EH (cell line): ENCODE data around the gene WDTC1.
"Not testable (repeated sequence)": the region's sequence is repeated elsewhere in the genome, so short reads cannot be mapped to it uniquely, and the experiment has no call there.

Experiments used
- DNase-seq: peaks from one replicate; pipeline ENCODE4 v3.0.0-alpha.2; 2015; ENCODE audit warnings: low read depth

The WDTC1 gene

DNA sequence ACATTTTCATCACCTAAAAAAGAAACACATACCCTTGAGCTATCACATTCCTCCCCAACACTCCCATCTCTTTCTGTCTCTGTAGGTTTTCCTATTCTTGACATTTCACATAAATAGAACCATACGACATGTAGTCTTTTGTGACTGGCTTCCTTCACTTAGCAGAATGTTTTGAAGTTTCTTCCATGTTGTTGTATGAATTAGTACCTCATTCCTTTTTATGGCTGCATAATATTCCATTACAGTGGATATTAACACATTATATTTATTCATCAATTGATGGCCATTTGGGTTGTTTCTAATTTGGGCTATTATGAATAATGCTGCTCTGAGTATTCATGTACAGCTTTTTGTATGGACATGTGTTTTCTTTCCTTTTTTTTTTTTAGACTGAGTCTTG lies 11.8 kb downstream of the WDTC1 start:
- no peak for DNase-seq

DNA sequence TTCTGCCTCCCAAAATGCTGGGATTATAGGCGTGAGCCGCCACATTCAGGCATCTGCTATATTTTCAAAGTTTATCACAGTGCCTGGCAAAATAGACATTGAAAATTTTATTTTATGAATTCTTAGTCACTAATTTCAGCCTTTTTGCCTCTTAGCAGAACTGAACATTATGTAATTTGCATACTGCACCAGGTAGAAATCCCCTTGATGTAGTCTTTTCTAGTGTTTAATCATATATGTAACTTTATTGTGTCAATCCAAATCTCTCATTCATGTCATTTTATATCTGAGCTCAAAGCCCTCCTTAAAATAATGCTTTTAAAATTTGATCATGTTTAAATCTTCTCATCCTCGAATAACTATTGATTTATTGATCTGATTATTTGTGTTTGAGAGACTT lies 19.2 kb downstream of the WDTC1 start:
- no peak for DNase-seq

DNA sequence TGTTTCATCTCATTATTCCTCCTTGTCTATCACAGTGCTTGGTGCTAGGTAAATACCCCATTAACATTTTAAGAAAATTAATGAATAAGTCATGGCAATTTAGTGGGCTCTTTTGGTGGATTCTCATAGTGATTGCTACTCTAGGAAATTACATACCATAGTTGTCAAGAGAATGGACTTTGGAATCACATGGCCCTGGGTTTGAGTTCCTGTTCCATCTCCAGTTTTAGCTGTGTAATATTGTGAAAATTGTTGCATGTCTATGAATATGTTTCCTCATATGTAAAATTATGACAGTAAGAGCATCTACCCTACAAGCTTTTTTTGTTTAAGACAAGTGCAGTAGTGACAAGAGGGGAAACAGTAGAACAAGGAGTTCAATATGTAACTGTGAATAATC lies 20.7 kb downstream of the WDTC1 start:
- DNase-seq = no peak

DNA sequence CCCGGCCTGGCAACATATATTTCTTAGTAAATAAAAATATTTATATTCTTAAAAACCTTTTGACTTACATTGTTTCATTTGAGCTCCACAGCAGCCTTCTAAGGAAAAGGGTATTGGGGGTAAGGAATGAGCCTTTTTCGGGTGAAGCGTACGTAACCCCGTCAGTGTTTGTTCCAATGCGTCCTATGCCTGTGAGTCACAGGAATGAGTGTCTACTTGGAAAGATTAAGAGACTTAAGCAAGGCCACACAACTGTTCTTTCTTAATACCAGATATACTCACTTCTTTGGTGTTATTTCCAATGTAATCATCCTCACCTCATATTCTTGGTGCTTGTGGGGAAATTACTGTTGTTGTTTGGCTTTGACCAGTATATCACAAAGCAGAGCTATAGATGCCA lies 22.7 kb downstream of the WDTC1 start:
- no peak for DNase-seq

DNA sequence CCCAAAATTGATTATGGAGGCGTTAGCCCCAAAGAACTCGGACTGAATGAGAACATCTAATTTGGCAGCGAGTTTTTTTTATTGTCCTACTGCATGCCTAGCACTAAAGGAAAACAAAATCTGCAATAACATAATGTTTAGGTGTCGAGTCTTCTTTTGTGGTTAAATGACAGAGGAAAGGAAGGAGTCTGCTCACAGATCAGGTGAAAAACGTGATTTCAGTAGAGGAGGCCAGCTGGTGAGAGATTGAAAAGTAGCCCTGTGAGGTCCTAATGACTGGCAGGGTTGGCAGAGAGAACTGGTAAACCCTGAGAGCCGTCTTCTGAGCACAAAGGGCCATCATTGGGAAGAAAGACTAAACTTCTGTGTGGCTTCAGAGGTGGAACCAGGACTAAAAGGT lies 24.2 kb downstream of the WDTC1 start:
- DNase-seq = no peak

DNA sequence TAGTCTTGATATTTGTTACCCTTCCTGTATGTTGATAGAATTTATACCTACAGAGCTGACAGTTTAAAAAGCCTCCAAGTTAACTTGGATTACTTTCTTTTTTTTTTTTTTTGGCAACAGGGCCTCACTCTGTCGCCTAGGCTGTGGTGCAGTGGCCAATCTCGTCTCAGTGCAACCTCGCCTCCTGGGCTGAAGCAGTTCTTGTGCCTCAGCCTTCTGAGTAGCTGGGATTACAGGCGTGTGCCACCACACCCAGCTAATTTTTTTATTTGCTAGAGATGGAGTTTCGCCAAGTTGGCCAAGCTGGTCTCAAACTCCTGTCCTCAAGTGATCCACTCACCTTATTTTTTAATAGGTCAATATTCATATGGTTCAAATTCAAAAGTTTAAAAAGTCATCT lies 32.7 kb downstream of the WDTC1 start:
- DNase-seq = no peak

DNA sequence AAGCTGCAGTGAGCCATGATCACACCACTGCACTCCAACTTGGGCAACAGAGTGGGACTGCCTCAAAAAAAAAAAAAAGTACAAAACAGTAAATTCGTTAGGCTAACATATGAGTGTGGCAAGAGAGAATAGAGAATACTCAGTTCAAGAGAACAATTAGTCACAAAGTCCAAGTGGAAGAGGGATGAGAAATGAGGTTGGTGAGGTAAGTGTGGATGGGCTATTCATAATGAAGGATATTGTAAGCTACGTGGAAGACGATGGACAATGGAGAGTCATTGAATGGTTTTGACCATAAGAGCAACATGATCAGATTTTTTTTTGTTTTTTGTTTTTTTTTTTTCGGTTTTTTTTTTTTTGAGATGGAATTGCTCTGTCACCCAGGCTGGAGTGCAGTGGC lies 34.8 kb downstream of the WDTC1 start:
- DNase-seq = no peak

DNA sequence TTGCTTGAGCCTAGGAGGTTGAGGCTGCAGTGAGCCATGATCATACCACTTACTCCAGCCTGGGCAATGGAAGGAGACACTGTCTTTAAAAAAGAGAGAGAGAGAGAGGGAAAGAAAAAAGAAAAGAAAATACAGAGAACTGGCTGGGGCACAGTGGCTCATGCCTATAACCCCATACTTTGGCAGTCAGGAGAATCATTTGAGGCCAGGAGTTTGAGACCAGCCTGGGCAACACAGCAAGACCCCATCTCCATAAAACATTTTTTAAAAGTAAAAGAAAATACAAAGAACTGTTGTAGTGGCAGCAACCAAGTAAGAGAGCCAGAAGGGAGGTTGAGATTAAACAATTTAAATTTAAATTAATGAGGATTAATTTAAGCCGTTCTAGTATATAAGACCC lies 39.8 kb downstream of the WDTC1 start:
- DNase-seq = no peak

DNA sequence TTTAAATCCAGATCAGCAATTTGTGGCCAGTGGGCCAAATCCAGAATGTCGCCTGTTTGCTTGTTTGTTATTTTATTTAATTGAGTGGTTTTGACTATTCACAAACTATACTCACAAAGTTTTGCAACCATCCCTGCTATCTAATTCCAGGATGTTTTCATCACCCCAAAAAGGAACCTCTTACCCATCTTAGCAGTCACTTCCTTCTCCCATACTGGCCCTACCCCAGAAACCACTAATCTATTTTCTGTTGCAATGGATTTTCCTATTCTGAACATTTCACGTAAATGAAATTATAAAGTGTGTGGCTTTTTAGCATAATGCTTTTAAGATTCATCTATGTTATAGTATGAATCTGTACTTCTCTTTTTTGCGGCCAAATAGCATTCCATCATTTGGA lies 41.3 kb downstream of the WDTC1 start:
- DNase-seq = no peak

DNA sequence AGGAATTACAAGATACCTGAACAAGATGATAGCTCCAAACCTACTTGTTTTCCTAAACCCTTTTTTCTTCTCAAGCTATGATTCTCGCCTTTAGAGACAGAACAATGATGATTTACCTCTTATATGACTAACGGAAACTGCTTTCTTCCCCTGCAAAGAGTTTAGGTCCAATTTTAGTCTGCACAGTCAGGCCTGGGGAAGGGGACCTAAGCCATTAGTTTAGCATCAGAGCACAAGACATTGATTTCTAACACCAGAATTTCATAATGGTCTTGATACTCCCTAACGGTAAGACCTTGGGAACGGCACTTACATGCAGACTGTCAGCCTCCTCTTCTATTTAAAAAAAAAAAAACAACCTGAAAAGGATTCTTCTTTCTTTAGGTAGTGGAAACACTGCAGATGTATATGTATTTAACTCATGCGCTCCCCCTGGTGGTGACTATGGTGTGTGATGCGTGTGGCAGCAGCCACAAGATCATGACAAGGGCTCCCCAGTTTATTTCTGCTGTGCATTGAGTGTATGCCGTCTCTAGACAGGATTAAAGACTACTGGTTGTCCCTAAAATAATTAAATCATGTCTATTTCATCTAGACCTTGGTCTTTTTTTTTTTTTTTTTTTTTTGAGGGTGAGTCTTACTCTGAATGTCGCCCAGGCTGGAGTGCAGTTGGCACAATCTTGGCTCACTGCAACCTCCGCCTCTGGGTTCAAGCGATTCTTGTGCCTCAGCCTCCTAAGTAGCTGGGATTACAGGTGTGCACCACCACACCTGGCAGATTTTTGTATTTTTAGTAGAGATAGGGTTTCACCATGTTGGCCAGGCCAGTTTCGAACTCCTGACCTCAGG lies 50.2 kb downstream of the WDTC1 start:
- peak; percentile 81 for DNase-seq

DNA sequence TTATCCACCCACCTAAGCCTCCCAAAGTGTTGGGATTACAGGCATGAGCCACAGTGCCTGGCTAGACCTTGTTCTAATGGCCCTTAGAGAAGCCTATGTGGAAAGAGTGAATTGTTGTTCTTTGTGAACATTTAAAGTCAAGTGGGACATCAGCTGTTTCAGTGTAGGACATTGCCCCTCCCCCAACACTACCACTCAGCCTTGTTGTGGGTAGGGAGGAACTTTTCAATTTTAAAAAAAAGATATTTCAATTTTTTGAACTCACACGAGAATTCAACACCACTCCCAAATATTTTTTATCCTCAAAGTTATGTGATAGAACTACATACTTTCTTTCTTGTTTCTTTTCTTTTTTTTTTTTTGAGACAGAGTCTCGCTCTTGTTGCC lies 50.8 kb downstream of the WDTC1 start:
- DNase-seq = no peak

DNA sequence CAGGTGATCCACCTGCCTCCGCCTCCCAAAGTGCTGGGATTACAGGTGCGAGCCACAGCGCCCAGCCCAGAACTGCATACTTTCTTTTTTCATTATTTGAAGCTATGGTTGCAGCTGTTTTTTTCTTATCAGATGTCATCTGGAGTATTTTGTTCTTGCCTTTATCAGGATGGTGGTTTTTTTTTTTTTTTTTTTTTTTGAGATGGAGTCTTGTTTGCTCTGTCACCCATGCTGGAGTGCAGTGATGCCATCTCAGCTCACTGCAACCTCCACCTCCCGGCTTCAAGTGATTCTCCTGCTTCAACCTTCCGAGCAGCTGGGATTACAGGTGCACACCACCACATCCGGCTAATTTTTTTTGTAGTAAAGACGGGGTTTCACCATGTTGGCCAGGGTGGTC lies 51.4 kb downstream of the WDTC1 start:
- DNase-seq = not testable (repeated sequence)

DNA sequence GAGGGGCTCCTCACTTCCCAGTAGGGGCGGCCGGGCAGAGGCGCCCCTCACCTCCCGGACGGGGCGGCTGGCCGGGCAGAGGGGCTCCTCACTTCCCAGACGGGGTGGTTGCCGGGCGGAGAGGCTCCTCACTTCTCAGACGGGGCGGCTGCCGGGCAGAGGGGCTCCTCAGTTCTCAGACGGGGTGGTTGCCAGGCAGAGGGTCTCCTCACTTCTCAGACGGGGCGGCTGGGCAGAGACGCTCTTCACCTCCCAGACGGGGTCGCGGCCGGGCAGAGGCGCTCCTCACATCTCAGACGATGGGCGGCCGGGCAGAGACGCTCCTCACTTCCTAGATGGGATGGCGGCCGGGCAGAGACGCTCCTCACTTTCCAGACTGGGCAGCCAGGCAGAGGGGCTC lies 54.7 kb downstream of the WDTC1 start:
- not testable (repeated sequence) for DNase-seq

DNA sequence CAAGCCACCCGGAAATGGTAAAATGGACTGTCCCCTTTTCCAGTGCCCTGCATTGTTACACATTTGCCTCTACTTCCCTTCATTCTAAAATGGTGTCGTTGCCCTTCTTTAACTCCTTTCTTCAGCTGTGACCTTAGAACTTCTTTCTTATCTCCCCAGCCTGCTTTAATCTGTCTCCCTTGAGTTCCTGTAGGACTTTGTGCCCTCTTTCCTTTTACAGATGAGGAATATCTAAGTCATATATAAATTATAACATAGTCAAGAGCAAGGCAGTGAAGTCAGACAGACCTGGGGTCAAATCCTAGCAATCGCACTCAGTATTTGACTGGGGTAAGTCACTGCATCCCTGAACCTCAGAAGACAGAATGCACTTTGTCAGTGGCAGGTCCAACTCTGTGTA lies 56.1 kb downstream of the WDTC1 start:
- no peak for DNase-seq

DNA sequence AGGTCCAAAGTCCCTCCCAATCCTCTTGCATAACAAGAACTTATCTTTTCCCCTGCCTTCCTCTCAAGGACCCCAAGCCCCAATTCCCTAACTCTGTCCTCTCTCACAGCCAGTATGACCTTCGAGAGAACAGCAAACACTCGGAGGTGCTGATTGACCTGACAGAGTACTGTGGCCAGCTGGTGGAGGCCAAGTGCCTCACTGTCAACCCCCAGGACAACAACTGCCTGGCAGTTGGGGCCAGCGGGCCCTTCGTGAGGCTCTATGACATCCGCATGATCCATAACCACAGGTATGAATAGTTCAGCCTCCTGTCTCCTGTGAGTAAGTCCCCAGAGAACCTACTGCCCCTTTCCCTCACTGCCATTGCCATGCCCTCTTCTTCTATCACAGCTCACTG lies 57.7 kb downstream of the WDTC1 start:
- DNase-seq = peak; percentile 46

DNA sequence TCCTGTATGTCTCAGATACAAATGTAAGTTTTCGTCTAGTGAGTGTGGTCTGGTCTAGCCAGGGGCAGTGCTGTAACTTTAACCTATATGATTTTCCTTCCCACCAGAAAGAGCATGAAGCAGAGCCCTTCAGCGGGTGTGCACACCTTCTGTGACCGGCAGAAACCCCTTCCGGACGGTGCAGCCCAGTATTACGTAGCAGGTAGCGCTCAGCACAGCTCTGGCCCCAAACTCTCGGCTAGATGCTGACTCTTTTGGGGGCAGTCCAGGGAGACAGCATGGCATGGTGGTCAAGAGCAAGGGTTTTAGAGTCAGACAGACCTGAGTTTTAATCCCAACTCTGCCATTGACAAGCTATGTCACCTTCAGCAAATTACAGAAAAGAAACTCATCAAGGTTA lies 59.5 kb downstream of the WDTC1 start:
- no peak for DNase-seq

DNA sequence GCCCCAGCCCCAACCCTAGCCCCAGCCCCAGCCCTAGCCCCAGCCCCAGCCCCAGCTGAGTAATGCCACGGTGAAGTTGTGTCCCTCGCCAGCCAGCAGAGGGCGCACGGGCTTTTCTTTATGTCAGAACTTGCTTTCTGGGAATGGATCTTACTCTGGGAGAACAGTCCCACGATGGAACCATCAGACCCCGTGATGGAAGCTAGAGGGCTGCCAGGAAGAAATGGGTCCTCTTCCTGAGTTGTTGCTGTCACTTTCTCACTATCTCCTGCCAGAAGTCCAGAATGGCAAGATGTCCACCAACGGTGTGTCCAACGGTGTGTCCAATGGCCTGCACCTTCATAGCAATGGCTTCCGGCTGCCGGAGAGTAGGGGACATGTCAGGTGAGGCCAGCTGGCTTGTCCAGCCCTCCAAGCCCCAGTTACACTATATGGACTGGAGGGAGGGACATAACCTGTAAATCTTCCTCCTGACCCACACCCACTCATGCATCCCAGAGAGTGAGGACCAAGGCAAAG lies 62.4 kb downstream of the WDTC1 start:
- DNase-seq = peak; percentile 68

DNA sequence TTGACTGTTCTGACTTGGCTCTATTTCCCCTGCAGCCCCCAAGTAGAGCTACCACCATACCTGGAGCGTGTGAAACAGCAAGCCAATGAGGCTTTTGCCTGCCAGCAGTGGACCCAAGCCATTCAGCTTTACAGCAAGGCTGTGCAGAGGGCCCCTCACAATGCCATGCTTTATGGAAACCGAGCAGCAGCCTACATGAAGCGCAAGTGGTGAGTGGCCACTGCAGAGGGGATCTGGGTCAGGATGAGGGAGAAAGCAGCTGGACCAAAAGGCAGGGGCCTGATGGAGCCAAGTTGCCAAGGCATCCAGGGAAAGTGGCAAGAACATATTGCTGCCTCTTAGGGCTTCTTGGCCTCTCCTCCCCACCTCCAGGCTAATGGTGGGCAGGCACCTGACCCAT lies 63.5 kb downstream of the WDTC1 start:
- no peak for DNase-seq

DNA sequence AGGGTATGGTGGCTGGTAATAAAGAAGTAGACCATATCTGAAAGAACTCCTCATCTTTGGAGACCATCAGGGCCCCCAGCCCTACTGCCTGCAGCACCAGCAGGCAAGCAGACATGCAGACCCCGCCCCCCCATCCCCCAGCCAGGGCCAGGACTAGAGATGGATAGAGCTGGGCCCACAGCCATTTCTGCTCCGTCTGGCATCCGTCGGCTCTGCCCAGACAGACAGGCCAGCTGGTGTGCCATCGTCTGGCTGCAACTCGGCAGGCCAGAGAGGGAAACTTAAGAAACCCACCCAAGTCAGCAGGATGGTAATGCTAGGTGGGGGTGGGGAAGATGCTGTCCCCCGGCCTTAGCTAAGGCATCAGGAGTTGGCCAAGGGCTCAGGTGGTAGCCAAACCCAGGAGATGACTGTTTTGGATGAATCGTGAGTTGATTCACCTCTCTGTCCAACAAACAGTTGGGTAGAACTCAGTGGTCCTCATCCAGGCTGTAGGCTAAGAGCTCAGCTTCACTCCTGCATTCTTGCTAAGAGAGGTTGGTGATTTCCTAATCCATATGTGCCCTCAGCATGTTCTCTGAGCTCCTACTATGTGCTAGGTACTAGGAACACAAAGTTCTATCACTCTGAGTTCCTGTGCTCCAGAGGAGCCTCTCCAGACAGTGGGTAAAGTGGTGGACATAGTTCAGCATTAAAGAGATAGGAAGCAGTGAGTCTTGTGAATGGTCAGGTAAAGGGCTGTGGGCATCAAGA lies 64.4 kb downstream of the WDTC1 start:
- no peak for DNase-seq

DNA sequence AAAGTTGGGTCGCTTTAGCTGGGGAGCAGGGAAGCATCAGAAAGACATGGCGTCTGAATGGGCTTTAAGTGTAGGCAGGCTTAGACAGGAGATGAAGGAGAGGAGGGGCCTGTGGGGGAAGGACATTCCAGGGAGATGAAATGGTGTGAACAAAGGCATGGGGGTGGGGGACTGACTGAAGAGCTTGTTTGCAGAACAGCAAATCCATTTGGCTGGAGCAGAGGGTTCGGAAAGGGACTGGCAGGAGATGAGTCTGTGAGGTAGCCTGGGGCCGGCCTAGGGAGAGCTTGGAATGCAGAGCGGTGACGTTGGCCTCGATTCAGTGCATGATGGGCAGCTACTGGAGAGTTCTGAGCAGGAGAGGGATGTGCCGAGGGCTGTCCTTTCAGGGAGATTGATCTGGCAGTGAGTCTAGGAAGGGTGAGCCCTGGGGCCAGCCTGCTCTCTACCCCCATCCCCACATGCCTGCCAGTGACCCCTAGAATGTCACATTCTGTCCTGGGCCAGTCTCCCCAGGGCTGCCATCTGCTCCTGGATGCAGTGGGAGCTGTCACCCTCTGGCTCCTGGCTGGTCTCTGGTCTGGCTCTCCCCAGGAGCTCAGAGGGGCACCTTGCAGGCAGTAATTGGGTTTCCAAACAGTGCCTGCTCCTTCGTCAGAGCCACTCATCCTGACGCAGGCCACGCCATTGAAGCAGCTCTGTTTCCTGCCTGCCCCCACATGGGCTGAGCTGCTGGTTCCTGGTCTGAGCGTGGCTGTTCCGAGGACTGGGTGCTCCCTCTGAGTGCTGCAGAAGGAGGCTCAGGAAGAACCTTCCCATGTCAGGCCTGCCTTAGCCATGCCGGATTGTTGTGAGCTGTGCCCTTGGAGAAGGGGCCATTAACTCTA lies 65.2 kb downstream of the WDTC1 start:
- peak; percentile 100 for DNase-seq

DNA sequence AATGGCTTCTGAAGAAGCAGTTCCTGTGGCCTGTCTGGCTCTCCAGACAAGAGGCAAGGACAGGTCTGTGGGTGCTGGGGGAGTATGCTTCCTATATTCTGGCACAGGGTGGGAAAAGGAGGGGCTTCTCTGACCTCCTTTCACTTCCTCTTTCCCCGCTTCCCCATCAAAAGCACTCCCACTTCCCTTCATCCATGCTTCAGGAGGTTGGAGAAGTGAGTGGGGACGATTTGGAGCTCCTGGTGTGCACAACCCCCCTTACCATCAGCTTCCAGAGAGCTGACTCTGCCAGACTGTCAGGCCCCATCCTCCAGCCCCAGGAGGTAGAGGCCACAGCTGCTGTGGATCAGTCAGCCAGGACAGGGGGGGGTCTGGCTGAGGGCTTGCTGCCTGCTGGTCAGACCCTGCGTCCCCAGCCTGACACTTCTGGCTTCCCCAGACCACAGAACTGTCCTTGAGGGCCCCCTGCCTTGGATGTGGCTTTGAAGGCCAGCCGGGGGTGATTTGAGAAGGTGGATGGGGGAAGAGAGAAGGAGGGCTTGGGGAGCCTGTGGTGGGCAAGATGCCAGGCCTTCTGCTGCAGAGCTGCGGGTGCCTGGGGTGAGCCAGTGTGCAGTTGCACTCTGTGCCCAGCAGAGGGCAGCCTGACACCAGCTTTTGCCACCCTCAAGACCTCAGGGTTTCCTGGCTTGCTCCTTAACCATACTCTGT lies 66.1 kb downstream of the WDTC1 start:
- DNase-seq = peak; percentile 91

DNA sequence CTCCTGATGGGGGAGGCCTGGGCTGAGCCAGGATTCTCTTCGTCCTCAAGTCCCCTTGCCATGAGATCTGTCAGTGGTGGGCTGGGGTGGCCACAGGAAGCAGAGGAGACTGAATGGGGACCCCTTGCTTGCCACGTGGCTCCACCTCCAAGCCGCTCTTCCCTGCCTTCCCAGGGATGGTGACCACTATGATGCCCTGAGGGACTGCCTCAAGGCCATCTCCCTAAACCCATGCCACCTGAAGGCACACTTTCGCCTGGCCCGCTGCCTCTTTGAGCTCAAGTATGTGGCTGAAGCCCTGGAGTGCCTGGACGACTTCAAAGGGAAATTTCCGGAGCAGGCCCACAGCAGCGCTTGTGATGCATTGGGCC lies 66.6 kb downstream of the WDTC1 start:
- DNase-seq = no peak
